RKO (cell line): Measurements from ENCODE around the gene CCT8L2.
"Not testable (repeated sequence)": the region's sequence is repeated elsewhere in the genome, so short reads cannot be mapped to it uniquely, and the experiment has no call there.

Experiments
- DNase-seq: peaks from one replicate; pipeline ENCODE4 v3.0.0-alpha.2; 2016; ENCODE audit warnings: low spot score

Gene CCT8L2

GRCh38 chr22:16594026-16594425, 1.4 kb upstream of the CCT8L2 start:
- DNase-seq = no peak

- not testable (repeated sequence) for DNase-seq
These were observed 379 bp downstream of the CCT8L2 start for GRCh38 chr22:16592231-16592630.

- not testable (repeated sequence) for DNase-seq
These were observed 1.5 kb downstream of the CCT8L2 start for GRCh38 chr22:16591136-16591535.

GRCh38 chr22:16586991-16587390, 5.6 kb downstream of the CCT8L2 start:
- DNase-seq = peak; percentile 1

GRCh38 chr22:16586170-16586569, 6.4 kb downstream of the CCT8L2 start:
- no peak for DNase-seq

- not testable (repeated sequence) for DNase-seq
These were observed 11.7 kb downstream of the CCT8L2 start for GRCh38 chr22:16580872-16581271.

GRCh38 chr22:16569240-16569834, 23.3 kb downstream of the CCT8L2 start:
- not testable (repeated sequence) for DNase-seq

GRCh38 chr22:16568425-16568758, 24.2 kb downstream of the CCT8L2 start:
- DNase-seq = no peak

GRCh38 chr22:16567617-16568424, 24.8 kb downstream of the CCT8L2 start:
- DNase-seq = not testable (repeated sequence)

GRCh38 chr22:16566421-16567151, 26.0 kb downstream of the CCT8L2 start:
- DNase-seq = not testable (repeated sequence)

GRCh38 chr22:16565585-16566420, 26.8 kb downstream of the CCT8L2 start:
- DNase-seq = not testable (repeated sequence)

- not testable (repeated sequence) for DNase-seq
These were observed 27.6 kb downstream of the CCT8L2 start for GRCh38 chr22:16564837-16565584.

- no peak for DNase-seq
These were observed 28.8 kb downstream of the CCT8L2 start for GRCh38 chr22:16563555-16564520.

- no peak for DNase-seq
These were observed 29.7 kb downstream of the CCT8L2 start for GRCh38 chr22:16562711-16563554.

GRCh38 chr22:16561093-16561658, 31.4 kb downstream of the CCT8L2 start:
- not testable (repeated sequence) for DNase-seq

- not testable (repeated sequence) for DNase-seq
These were observed 32.0 kb downstream of the CCT8L2 start for GRCh38 chr22:16560651-16561050.

GRCh38 chr22:16559996-16560395, 32.6 kb downstream of the CCT8L2 start:
- DNase-seq = not testable (repeated sequence)

- no peak for DNase-seq
These were observed 33.3 kb downstream of the CCT8L2 start for GRCh38 chr22:16559056-16559955.
